CD4-positive, alpha-beta memory T cell (primary cell): ENCODE results near the gene PID1. TPM values are rescaled to one million over a fixed set of nuclear protein-coding genes. Genes with fewer than 3 reads are reported as not detected.

Experiments used
- CTCF ChIA-PET: fragments of 350-600 bp; sonication (Branson Sonifier 250); formaldehyde crosslinking; loops from one replicate; lab custom pipeline; 2021; ENCODE audit warnings: inconsistent platforms; ENCODE audit not compliant: partially characterized antibody; lab: Charles Lee
- POLR2A ChIA-PET: fragments of 350-600 bp; sonication (Branson Sonifier 250); formaldehyde crosslinking; loops from one replicate; lab custom pipeline; 2021; ENCODE audit not compliant: partially characterized antibody; lab: Charles Lee
- DNase-seq, 5 donors: peaks; one replicate each; pipeline versions ENCODE4 v3.0.0 to v3.0.0-alpha.2; 2020 to 2022; ENCODE audit warnings: mixed read lengths in 1 of 5
- H3K27ac ChIP-seq: one replicate; pipeline ENCODE4 v1.7.0; 2013; ENCODE audit warnings: low read depth, low read length
- H3K27me3 ChIP-seq: 2 replicates; pipeline ENCODE4 v1.7.0; 2013; ENCODE audit warnings: mild to moderate bottlenecking, low read length, moderate library complexity; ENCODE audit not compliant: insufficient read depth
- H3K36me3 ChIP-seq: 2 replicates; pipeline ENCODE4 v1.7.0; 2013; ENCODE audit warnings: mild to moderate bottlenecking, low read length, moderate library complexity; ENCODE audit not compliant: insufficient read depth
- H3K4me1 ChIP-seq: 2 replicates; pipeline ENCODE4 v1.7.0; 2013; ENCODE audit warnings: mild to moderate bottlenecking, low read length, moderate library complexity; ENCODE audit not compliant: insufficient read depth
- H3K4me3 ChIP-seq, 2 donors: one replicate each; pipeline ENCODE4 v1.7.0; 2013; ENCODE audit warnings: low read length in 2 of 2, mild to moderate bottlenecking in 1 of 2
- H3K9me3 ChIP-seq, 2 donors: one replicate each; pipeline ENCODE4 v1.7.0; 2013; ENCODE audit warnings: low read length in 2 of 2, control low read depth in 1 of 2; ENCODE audit not compliant: control insufficient read depth in 1 of 2
- H3K27ac Mint-ChIP-seq, 7 donors: one replicate each; pipeline ENCODE4 v1.8.0; 2020 to 2021; ENCODE audit warnings: mixed read lengths in 7 of 7, mild to moderate bottlenecking in 6 of 7, inconsistent platforms in 3 of 7, moderate library complexity in 3 of 7
- H3K27me3 Mint-ChIP-seq, 2 donors: one replicate each; pipeline ENCODE4 v1.8.0; 2020 to 2021; ENCODE audit warnings: mixed read lengths in 2 of 2
- H3K36me3 Mint-ChIP-seq, 2 donors: one replicate each; pipeline ENCODE4 v1.8.0; 2020 to 2021; ENCODE audit warnings: mixed read lengths in 2 of 2, inconsistent platforms in 1 of 2, mild to moderate bottlenecking in 1 of 2
- H3K4me1 Mint-ChIP-seq, 4 donors: one replicate each; pipeline ENCODE4 v1.8.0; 2020 to 2021; ENCODE audit warnings: mixed read lengths in 4 of 4, mild to moderate bottlenecking in 1 of 4
- H3K4me3 Mint-ChIP-seq, 8 donors: one replicate each; pipeline ENCODE4 v1.8.0; 2020 to 2021; ENCODE audit warnings: mixed read lengths in 8 of 8, mild to moderate bottlenecking in 7 of 8, moderate library complexity in 6 of 8, inconsistent platforms in 3 of 8
- H3K9me3 Mint-ChIP-seq, 8 donors: one replicate each; pipeline ENCODE4 v1.8.0; 2020 to 2021; ENCODE audit warnings: mixed read lengths in 8 of 8, mild to moderate bottlenecking in 5 of 8, inconsistent platforms in 3 of 8, moderate library complexity in 1 of 8
- intact Hi-C: fragments of 100-400 bp; cut with micrococcal nuclease; formaldehyde crosslinking; loops from one replicate; pipeline ENCODE4 v1.15.1; 2023
- polyA plus RNA-seq, 2 donors: library from polyadenylated mRNA; unstranded; fragments of 300-500 nt; fragmentation: Illumina TruSeq; gene quantifications; one replicate each; pipeline ENCODE4 v1.2.3, GENCODE V29; 2021
- total RNA-seq, 2 experiments: library from RNA; stranded (reverse); gene quantifications; one replicate each; pipeline ENCODE4 v1.2.3, GENCODE V29; 2021

The PID1 gene
- total and polyA plus RNA-seq, 4 experiments from 2014 or later = 0.47 to 0.55 TPM; not detected in 2

- intact Hi-C loops = no loop called here
- Mint-ChIP-seq H3K27ac (no peak overlapping the region), H3K9me3 (peaks cover 0 to 5% (median 3%) of the 10 kb centered on the region in 8 donors), H3K4me3 (no peak overlapping the region), H3K36me3 (no peaks in the 10 kb centered on the region), H3K27me3 (no peaks in the 10 kb centered on the region), H3K4me1 (no peaks in the 10 kb centered on the region)
- ChIA-PET POLR2A (no interaction called here), CTCF (no interaction called here)
- Histone ChIP-seq H3K4me1 (no peaks in the 10 kb centered on the region), H3K36me3 (no peaks in the 10 kb centered on the region), H3K27ac (no peak overlapping the region), H3K4me3 (no peak overlapping the region), H3K27me3 (no peaks in the 10 kb centered on the region), H3K9me3 (no peaks in the 10 kb centered on the region)
- DNase-seq = no peak
Observed at GRCh38 chr2:228974169-228974568, 296.9 kb downstream of the PID1 start.
